ENCODE measurements around the gene YY1. TPM values are rescaled to one million over a fixed set of nuclear protein-coding genes. Genes with fewer than 3 reads are reported as not detected.

Gene YY1
- total and polyA plus RNA-seq, 2 experiments from 2014 or later = 38.2 to 43.3 TPM

GRCh38 chr14:100314724-100315123 is 75.8 kb downstream of the YY1 start:
- no peaks in the 10 kb centered on the region for H3K9me3 ChIP-seq (ENCODE audit: low read depth)
- H3K4me1 ChIP-seq (ENCODE audit: insufficient read depth) = no peaks in the 10 kb centered on the region
- H3K9me2 ChIP-seq (ENCODE audit: insufficient read depth) = no peaks in the 10 kb centered on the region
- H3K4me3 ChIP-seq = no peak overlapping the region
- H3F3A ChIP-seq (ENCODE audit: insufficient read depth) = no peaks in the 10 kb centered on the region
- WGBS, 2 experiments (ENCODE audit: low coverage in 1 of 2, low lambda C conversion rate in 2 of 2, missing lambda C conversion rate in 2 of 2) = 64 to 67% methylated on average over 6 of the region's 6 CpGs
- H2AFZ ChIP-seq = 0 out of 2 replicates have a peak overlapping the region, but pooled peaks have one; percentile 6
- no peak overlapping the region for H3K4me2 ChIP-seq (ENCODE audit: unreplicated experiment)
- no peak overlapping the region for H3K9ac ChIP-seq
- H3K27ac ChIP-seq = no peak overlapping the region
- DNase-seq = no peak
- H3K36me3 ChIP-seq (ENCODE audit: low read depth) = no peaks in the 10 kb centered on the region
- 0 out of 2 replicates have a peak, but pooled peaks cover 10% of the 10 kb centered on the region for H3K27me3 ChIP-seq (replicated peaks; ENCODE audit: insufficient read depth)
- no peak for TF ChIP-seq EZH2phosphoT487 (IDR thresholded peaks at IDR 0.05; ENCODE audit: insufficient read depth, low read depth)
- no peak for TF ChIP-seq EZH2 (IDR thresholded peaks at IDR 0.05; ENCODE audit: insufficient read depth, poor library complexity, severe bottlenecking)
- H3K79me2 ChIP-seq (ENCODE audit: insufficient read depth) = no peaks in the 10 kb centered on the region
- in situ Hi-C loops (cut with MboI) = no loop called here
- no peaks in the 10 kb centered on the region for H4K20me1 ChIP-seq (ENCODE audit: insufficient read depth)

GRCh38 chr14:100317389-100317788 is 78.4 kb downstream of the YY1 start:
- Histone ChIP-seq H3F3A (ENCODE audit: insufficient read depth) (no peaks in the 10 kb centered on the region), H3K9me3 (ENCODE audit: low read depth) (no peaks in the 10 kb centered on the region), H3K4me2 (ENCODE audit: unreplicated experiment) (no peak overlapping the region), H4K20me1 (ENCODE audit: insufficient read depth) (no peaks in the 10 kb centered on the region), H3K4me1 (ENCODE audit: insufficient read depth) (no peaks in the 10 kb centered on the region), H3K9me2 (ENCODE audit: insufficient read depth) (no peaks in the 10 kb centered on the region), H3K79me2 (ENCODE audit: insufficient read depth) (no peaks in the 10 kb centered on the region), H2AFZ (peak overlapping the region; percentile 87), H3K36me3 (ENCODE audit: low read depth) (no peaks in the 10 kb centered on the region), H3K27ac (no peak overlapping the region), H3K27me3 (replicated peaks; ENCODE audit: insufficient read depth) (0 out of 2 replicates have a peak, but pooled peaks cover 5% of the 10 kb centered on the region), H3K4me3 (no peak overlapping the region), H3K9ac (no peak overlapping the region)
- 75 to 76% methylated on average over 6 of the region's 6 CpGs for WGBS, 2 experiments (ENCODE audit: low coverage in 1 of 2, low lambda C conversion rate in 2 of 2, missing lambda C conversion rate in 2 of 2)
- TF ChIP-seq EZH2phosphoT487 (IDR thresholded peaks at IDR 0.05; ENCODE audit: insufficient read depth, low read depth) (no peak), EZH2 (IDR thresholded peaks at IDR 0.05; ENCODE audit: insufficient read depth, poor library complexity, severe bottlenecking) (no peak)
- no peak for DNase-seq
- in situ Hi-C loops (cut with MboI) = no loop called here

DNA sequence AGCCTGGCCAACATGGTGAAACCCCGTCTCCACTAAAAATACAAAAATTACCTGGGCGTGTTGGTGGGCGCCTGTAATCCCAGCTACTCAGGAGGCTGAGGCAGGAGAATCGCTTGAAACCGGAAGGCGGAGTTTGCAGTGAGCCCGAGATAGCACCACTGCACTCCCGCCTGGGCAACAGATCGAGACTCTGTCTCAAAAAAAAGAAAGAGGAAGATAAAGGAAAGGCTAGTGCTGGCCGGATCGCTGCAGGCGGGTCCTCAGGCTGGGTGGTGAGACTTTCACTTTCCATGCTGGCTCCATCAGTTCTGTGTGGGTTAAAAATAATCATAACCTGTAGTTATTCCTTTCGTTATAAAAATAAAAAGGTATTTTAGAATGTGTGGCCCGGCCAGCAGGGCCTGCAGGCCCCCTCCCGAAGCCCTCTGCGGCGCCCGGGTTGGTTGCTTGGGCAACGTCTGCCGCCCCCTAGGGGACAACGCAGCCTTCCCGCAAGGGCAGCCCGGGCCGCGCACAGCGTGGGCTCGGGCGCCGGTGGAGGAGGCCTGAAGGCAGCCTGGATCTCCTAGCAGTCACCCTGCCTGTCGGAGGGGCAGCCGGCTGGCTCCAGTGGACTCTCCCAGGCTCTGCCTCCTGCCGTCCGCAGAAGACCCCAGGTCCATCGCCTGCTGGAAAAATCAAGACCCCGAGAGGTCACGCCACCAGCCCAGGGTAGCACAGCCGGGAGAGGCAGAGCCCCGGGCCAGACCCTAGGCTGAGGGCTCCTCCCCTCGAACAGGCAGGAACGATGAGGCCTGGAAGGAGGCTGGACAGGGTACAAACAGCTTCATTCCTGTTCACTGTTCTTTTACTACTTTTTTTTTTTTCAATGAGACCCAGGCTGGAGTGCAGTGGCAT is 79.2 kb downstream of the YY1 start:
- Histone ChIP-seq H3K9ac (peak overlapping the region; percentile 62), H3K4me3 (peak overlapping the region; percentile 60), H3K36me3 (ENCODE audit: low read depth) (no peaks in the 10 kb centered on the region), H4K20me1 (ENCODE audit: insufficient read depth) (no peaks in the 10 kb centered on the region), H3K9me3 (ENCODE audit: low read depth) (no peaks in the 10 kb centered on the region), H3K4me2 (ENCODE audit: unreplicated experiment) (peak overlapping the region; percentile 45), H3K27ac (no peak overlapping the region), H3F3A (ENCODE audit: insufficient read depth) (no peaks in the 10 kb centered on the region), H3K27me3 (replicated peaks; ENCODE audit: insufficient read depth) (no peaks in the 10 kb centered on the region), H2AFZ (peak overlapping the region; percentile 87), H3K79me2 (ENCODE audit: insufficient read depth) (no peaks in the 10 kb centered on the region), H3K4me1 (ENCODE audit: insufficient read depth) (no peaks in the 10 kb centered on the region), H3K9me2 (ENCODE audit: insufficient read depth) (no peaks in the 10 kb centered on the region)
- DNase-seq = peak; percentile 88
- WGBS, 2 experiments (ENCODE audit: low coverage in 1 of 2, low lambda C conversion rate in 2 of 2, missing lambda C conversion rate in 2 of 2) = 22 to 23% methylated on average over 40 of the region's 40 CpGs
- in situ Hi-C loops (cut with MboI) = no loop called here
- TF ChIP-seq EZH2phosphoT487 (IDR thresholded peaks at IDR 0.05; ENCODE audit: insufficient read depth, low read depth) (no peak), EZH2 (IDR thresholded peaks at IDR 0.05; ENCODE audit: insufficient read depth, poor library complexity, severe bottlenecking) (no peak)

DNA sequence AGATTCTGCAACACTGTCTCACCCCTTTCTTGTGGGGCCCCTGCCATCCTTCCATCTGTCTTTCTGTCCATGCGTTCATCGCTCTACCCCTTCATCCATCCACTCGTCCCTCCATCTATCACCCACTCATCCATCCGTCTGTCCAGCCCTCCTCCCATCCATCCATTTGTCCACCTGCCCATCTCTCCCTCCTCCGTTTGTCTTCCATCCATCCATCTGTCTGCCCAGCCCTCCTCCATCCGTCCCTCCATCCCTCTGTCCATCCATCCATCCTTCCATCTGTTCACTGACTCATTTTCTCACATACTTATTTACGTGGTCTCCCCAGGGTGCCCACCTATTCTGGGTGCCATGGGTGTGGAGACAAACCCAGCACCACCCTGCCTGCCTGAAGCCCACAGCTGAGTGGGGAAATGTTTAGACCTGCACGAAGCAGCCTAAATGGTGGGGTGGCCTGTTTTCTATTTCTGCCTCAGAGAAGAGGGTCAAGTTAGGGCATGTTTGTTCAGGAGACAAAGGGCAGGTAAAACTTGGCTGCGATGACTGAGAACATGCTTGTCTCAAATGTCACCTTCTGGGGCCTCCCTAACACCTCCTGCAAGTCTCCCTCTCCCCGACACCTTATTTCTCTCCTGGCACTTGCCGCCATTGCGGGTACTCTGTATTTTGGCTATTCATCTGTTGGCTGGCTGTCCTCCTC is 81.4 kb downstream of the YY1 start:
- Histone ChIP-seq H3F3A (ENCODE audit: insufficient read depth) (no peaks in the 10 kb centered on the region), H2AFZ (no peak overlapping the region), H4K20me1 (ENCODE audit: insufficient read depth) (no peaks in the 10 kb centered on the region), H3K9ac (no peak overlapping the region), H3K4me2 (ENCODE audit: unreplicated experiment) (no peak overlapping the region), H3K36me3 (ENCODE audit: low read depth) (no peaks in the 10 kb centered on the region), H3K9me3 (ENCODE audit: low read depth) (no peaks in the 10 kb centered on the region), H3K9me2 (ENCODE audit: insufficient read depth) (no peaks in the 10 kb centered on the region), H3K4me1 (ENCODE audit: insufficient read depth) (no peaks in the 10 kb centered on the region), H3K79me2 (ENCODE audit: insufficient read depth) (no peaks in the 10 kb centered on the region), H3K4me3 (no peak overlapping the region), H3K27me3 (replicated peaks; ENCODE audit: insufficient read depth) (no peaks in the 10 kb centered on the region), H3K27ac (no peak overlapping the region)
- WGBS, 2 experiments (ENCODE audit: low coverage in 1 of 2, low lambda C conversion rate in 2 of 2, missing lambda C conversion rate in 2 of 2) = 88 to 92% methylated on average over 12 of the region's 12 CpGs
- in situ Hi-C loops (cut with MboI) = no loop called here
- no peak for TF ChIP-seq EZH2phosphoT487 (IDR thresholded peaks at IDR 0.05; ENCODE audit: insufficient read depth, low read depth)
- no peak for TF ChIP-seq EZH2 (IDR thresholded peaks at IDR 0.05; ENCODE audit: insufficient read depth, poor library complexity, severe bottlenecking)
- DNase-seq = no peak

All from GM23248 (cell line).